GM08714 (cell line): ENCODE data around the gene AGPAT4.

ENCODE experiments used
- H3K4me3 ChIP-seq: fragments of 200-500 bp; sonication (Bioruptor generic); 2 replicates; pipeline ENCODE4 v1.5.1; 2014; ENCODE audit warnings: mild to moderate bottlenecking, low read length, inconsistent platforms
- ZNF274 ChIP-seq: IDR thresholded peaks from 2 replicates; pipeline ENCODE4 v1.6.1; 2012; ENCODE audit warnings: mild to moderate bottlenecking, low read depth, low read length

AGPAT4 gene

GRCh38 chr6:161151059-161151645 is 122.7 kb downstream of the AGPAT4 start:
- TF ChIP-seq ZNF274: no peak
- H3K4me3 ChIP-seq: no peak overlapping the region

GRCh38 chr6:161150566-161150965 is 123.3 kb downstream of the AGPAT4 start:
- TF ChIP-seq ZNF274: no peak
- H3K4me3 ChIP-seq: no peak overlapping the region

GRCh38 chr6:161150136-161150535 is 123.7 kb downstream of the AGPAT4 start:
- TF ChIP-seq ZNF274: no peak

GRCh38 chr6:161143663-161144430 is 130.0 kb downstream of the AGPAT4 start:
- H3K4me3 ChIP-seq: no peak overlapping the region
- TF ChIP-seq ZNF274: no peak

More at GRCh38 chr6:161150136-161150535, 123.7 kb downstream of the AGPAT4 start:
- no peak overlapping the region for H3K4me3 ChIP-seq

GRCh38 chr6:161142957-161143296 is 130.9 kb downstream of the AGPAT4 start:
- TF ChIP-seq ZNF274: no peak
- no peak overlapping the region for H3K4me3 ChIP-seq

- no peak overlapping the region for H3K4me3 ChIP-seq
- TF ChIP-seq ZNF274: no peak
These were observed 132.7 kb downstream of the AGPAT4 start for GRCh38 chr6:161141173-161141572.

- H3K4me3 ChIP-seq: no peak overlapping the region
- no peak for TF ChIP-seq ZNF274
These were observed 133.3 kb downstream of the AGPAT4 start for GRCh38 chr6:161140554-161140875.

GRCh38 chr6:161139766-161140553 is 133.9 kb downstream of the AGPAT4 start:
- TF ChIP-seq ZNF274: no peak
- H3K4me3 ChIP-seq: no peak overlapping the region

- TF ChIP-seq ZNF274: no peak
- H3K4me3 ChIP-seq: no peak overlapping the region
These were observed 134.5 kb downstream of the AGPAT4 start for GRCh38 chr6:161139304-161139765.

GRCh38 chr6:161138543-161139303 is 135.1 kb downstream of the AGPAT4 start:
- no peak for TF ChIP-seq ZNF274
- H3K4me3 ChIP-seq: no peak overlapping the region

- TF ChIP-seq ZNF274: no peak
- H3K4me3 ChIP-seq: no peak overlapping the region
These were observed 135.9 kb downstream of the AGPAT4 start for GRCh38 chr6:161137839-161138542.

- no peak overlapping the region for H3K4me3 ChIP-seq
- no peak for TF ChIP-seq ZNF274
These were observed 136.5 kb downstream of the AGPAT4 start for GRCh38 chr6:161137320-161137719.

GRCh38 chr6:161136655-161137054 is 137.2 kb downstream of the AGPAT4 start:
- no peak overlapping the region for H3K4me3 ChIP-seq
- no peak for TF ChIP-seq ZNF274

- TF ChIP-seq ZNF274: no peak
- H3K4me3 ChIP-seq: no peak overlapping the region
These were observed 137.9 kb downstream of the AGPAT4 start for GRCh38 chr6:161135695-161136591.
